Measurements from ENCODE around the gene PPP4R4.
A peak's percentile ranks its signal among the peaks of the same experiment; 100 is the strongest.

The PPP4R4 gene

GRCh38 chr14:94129111-94129757 lies 44.9 kb upstream of the PPP4R4 start, which contains the start of gene IFI27L2:
IFI27L2 (minus strand) TSS chr14:94129604; CDS start chr14:94129564, 40 bp downstream.
- no peaks in the 10 kb centered on the region; the same call in 1 of the 2 replicates for H3K36me3 ChIP-seq
- no peaks in the 10 kb centered on the region for H3K27me3 ChIP-seq
- H3K4me3 ChIP-seq = peak within 1 kb of the TSS; percentile 67
- H3K27ac ChIP-seq = peak within 1 kb of the TSS; percentile 51
- H3K9ac ChIP-seq = peak within 1 kb of the TSS; percentile 74
- no peaks in the 10 kb centered on the region for H4K20me1 ChIP-seq
- peaks cover 18% of the 10 kb centered on the region for H3K4me1 ChIP-seq
- H3K9me3 ChIP-seq = no peaks in the 10 kb centered on the region
- no peak for TF ChIP-seq Cebpa-rat (IDR thresholded peaks at IDR 0.05)
- H3K4me2 ChIP-seq = peak within 1 kb of the TSS; percentile 83

GRCh38 chr14:94129758-94130414 lies 44.2 kb upstream of the PPP4R4 start:
- Histone ChIP-seq H3K4me1 (peaks cover 18% of the 10 kb centered on the region), H4K20me1 (no peaks in the 10 kb centered on the region), H3K4me3 (peak overlapping the region; percentile 67), H3K4me2 (peak overlapping the region; percentile 83), H3K9me3 (no peaks in the 10 kb centered on the region), H3K9ac (peak overlapping the region; percentile 74; the same call in 1 of the 2 replicates), H3K27ac (no peak overlapping the region), H3K36me3 (no peaks in the 10 kb centered on the region; the same call in 1 of the 2 replicates), H3K27me3 (no peaks in the 10 kb centered on the region)
- TF ChIP-seq Cebpa-rat (IDR thresholded peaks at IDR 0.05) = no peak

GRCh38 chr14:94132285-94132887 lies 41.7 kb upstream of the PPP4R4 start:
- Histone ChIP-seq H3K4me3 (no peak overlapping the region), H3K27ac (no peak overlapping the region), H3K4me2 (no peak overlapping the region), H3K4me1 (peaks cover 9% of the 10 kb centered on the region), H3K36me3 (no peaks in the 10 kb centered on the region), H3K9ac (no peak overlapping the region), H3K9me3 (peaks cover 12% of the 10 kb centered on the region), H4K20me1 (no peaks in the 10 kb centered on the region), H3K27me3 (no peaks in the 10 kb centered on the region)
- no peak for TF ChIP-seq Cebpa-rat (IDR thresholded peaks at IDR 0.05)

GRCh38 chr14:94135476-94135875 lies 38.6 kb upstream of the PPP4R4 start:
- H3K4me3 ChIP-seq = no peak overlapping the region
- H3K36me3 ChIP-seq = no peaks in the 10 kb centered on the region
- no peak overlapping the region for H3K27ac ChIP-seq
- H3K27me3 ChIP-seq = no peaks in the 10 kb centered on the region
- no peaks in the 10 kb centered on the region for H4K20me1 ChIP-seq
- H3K9me3 ChIP-seq = peaks cover 12% of the 10 kb centered on the region
- no peak overlapping the region for H3K4me2 ChIP-seq
- H3K4me1 ChIP-seq = no peaks in the 10 kb centered on the region
- no peak for TF ChIP-seq Cebpa-rat (IDR thresholded peaks at IDR 0.05)
- H3K9ac ChIP-seq = no peak overlapping the region

GRCh38 chr14:94136575-94137331 lies 37.4 kb upstream of the PPP4R4 start:
- Histone ChIP-seq H3K36me3 (no peaks in the 10 kb centered on the region), H3K9me3 (peaks cover 12% of the 10 kb centered on the region), H3K9ac (no peak overlapping the region), H3K27me3 (no peaks in the 10 kb centered on the region), H4K20me1 (no peaks in the 10 kb centered on the region), H3K27ac (no peak overlapping the region), H3K4me2 (no peak overlapping the region), H3K4me1 (no peaks in the 10 kb centered on the region), H3K4me3 (no peak overlapping the region)
- TF ChIP-seq Cebpa-rat (IDR thresholded peaks at IDR 0.05) = no peak

GRCh38 chr14:94138251-94138650 lies 35.9 kb upstream of the PPP4R4 start:
- Histone ChIP-seq H3K4me2 (no peak overlapping the region), H3K9me3 (peaks cover 12% of the 10 kb centered on the region), H3K4me3 (no peak overlapping the region), H3K36me3 (no peaks in the 10 kb centered on the region), H3K9ac (no peak overlapping the region), H3K4me1 (no peaks in the 10 kb centered on the region), H3K27me3 (no peaks in the 10 kb centered on the region), H3K27ac (no peak overlapping the region), H4K20me1 (no peaks in the 10 kb centered on the region)
- no peak for TF ChIP-seq Cebpa-rat (IDR thresholded peaks at IDR 0.05)

- Histone ChIP-seq H3K4me2 (no peak overlapping the region), H3K27me3 (no peaks in the 10 kb centered on the region), H3K36me3 (no peaks in the 10 kb centered on the region), H3K27ac (no peak overlapping the region), H3K4me1 (no peaks in the 10 kb centered on the region), H3K4me3 (no peak overlapping the region), H3K9ac (no peak overlapping the region), H3K9me3 (peaks cover 12% of the 10 kb centered on the region), H4K20me1 (no peaks in the 10 kb centered on the region)
- TF ChIP-seq Cebpa-rat (IDR thresholded peaks at IDR 0.05) = no peak
Measured at GRCh38 chr14:94139006-94139405, 35.1 kb upstream of the PPP4R4 start.

- peaks cover 12% of the 10 kb centered on the region for H3K9me3 ChIP-seq
- no peaks in the 10 kb centered on the region for H4K20me1 ChIP-seq
- H3K4me3 ChIP-seq = no peak overlapping the region
- TF ChIP-seq Cebpa-rat (IDR thresholded peaks at IDR 0.05) = no peak
- H3K36me3 ChIP-seq = no peaks in the 10 kb centered on the region
- no peaks in the 10 kb centered on the region for H3K4me1 ChIP-seq
- H3K27me3 ChIP-seq = no peaks in the 10 kb centered on the region
- no peak overlapping the region for H3K27ac ChIP-seq
- no peak overlapping the region for H3K4me2 ChIP-seq
- H3K9ac ChIP-seq = no peak overlapping the region
Measured at GRCh38 chr14:94139421-94139820, 34.7 kb upstream of the PPP4R4 start.

GRCh38 chr14:94142247-94142646 lies 31.9 kb upstream of the PPP4R4 start:
- H4K20me1 ChIP-seq = no peaks in the 10 kb centered on the region
- no peak for TF ChIP-seq Cebpa-rat (IDR thresholded peaks at IDR 0.05)
- no peak overlapping the region for H3K27ac ChIP-seq
- no peaks in the 10 kb centered on the region for H3K9me3 ChIP-seq
- H3K4me2 ChIP-seq = no peak overlapping the region
- no peak overlapping the region for H3K9ac ChIP-seq
- H3K36me3 ChIP-seq = no peaks in the 10 kb centered on the region
- no peak overlapping the region for H3K4me3 ChIP-seq
- no peaks in the 10 kb centered on the region for H3K4me1 ChIP-seq
- no peaks in the 10 kb centered on the region for H3K27me3 ChIP-seq

Measured in BLaER1 (cell line).